Suprapubic skin (tissue), 4 donors: ENCODE measurements around the gene HMCES. TPM values are rescaled to one million over a fixed set of nuclear protein-coding genes. Genes with fewer than 3 reads are reported as not detected.
"Not testable (repeated sequence)": the region's sequence is repeated elsewhere in the genome, so short reads cannot be mapped to it uniquely, and the experiment has no call there.

Experiments
- DNase-seq, 2 donors: peaks; one replicate each; pipeline ENCODE4 v3.0.0-alpha.2; 2019; ENCODE audit warnings: low spot score in 2 of 2
- H3K27ac ChIP-seq: fragments of 200-600 bp; sonication (generic); one replicate; pipeline ENCODE4 v1.5.1; 2019
- H3K27me3 ChIP-seq: fragments of 200-600 bp; sonication (generic); one replicate; pipeline ENCODE4 v1.5.1; 2019
- H3K36me3 ChIP-seq: fragments of 200-600 bp; sonication (generic); one replicate; pipeline ENCODE4 v1.5.1; 2019
- H3K4me1 ChIP-seq: fragments of 200-600 bp; sonication (generic); one replicate; pipeline ENCODE4 v1.5.1; 2019
- H3K4me3 ChIP-seq: fragments of 200-600 bp; sonication (generic); one replicate; pipeline ENCODE4 v1.5.1; 2019; ENCODE audit warnings: mild to moderate bottlenecking
- H3K9me3 ChIP-seq: fragments of 200-600 bp; sonication (generic); one replicate; pipeline ENCODE4 v1.5.1; 2019
- EP300 ChIP-seq: sonication (generic); formaldehyde crosslinking; IDR thresholded peaks from one replicate; pipeline ENCODE4 v1.6.1; 2017; ENCODE audit warnings: antibody characterized with exemption
- POLR2A ChIP-seq, 2 donors: fragments of 450-650 bp; IDR thresholded peaks; one replicate each; pipeline ENCODE4 v1.6.1; 2017; ENCODE audit warnings: antibody characterized with exemption in 2 of 2, mild to moderate bottlenecking in 2 of 2, moderate library complexity in 2 of 2
- POLR2AphosphoS5 ChIP-seq, 3 donors: sonication (generic); formaldehyde crosslinking; IDR thresholded peaks; one replicate each; pipeline ENCODE4 v1.6.1; 2017; ENCODE audit warnings: antibody characterized with exemption in 3 of 3
- WGBS: methylation state at CpG from one replicate; pipeline ENCODE4 v1.1.5; 2018; 5-methylcytosine and 5-hydroxymethylcytosine counted together
- total RNA-seq, 4 donors: library from RNA; depleted of rRNA; stranded (reverse); fragments of >200 nt; gene quantifications; one replicate each; pipeline ENCODE4 v1.1.0, GENCODE V29; 2016
- TF ChIP-seq, protein P1 (sequence below), 2 donors: fragments of 200-600 bp in 1 of 2; fragments of 450-650 bp in 1 of 2; sonication (generic) in 1 of 2; IDR thresholded peaks; one replicate each; pipeline ENCODE4 v1.5.1; 2016 to 2019; ENCODE audit warnings: antibody characterized with exemption in 2 of 2, mild to moderate bottlenecking in 1 of 2, moderate library complexity in 1 of 2

HMCES gene
- total RNA-seq, 4 donors from 2014 or later = 25.1 to 34.5 (median 32.7) TPM

DNA sequence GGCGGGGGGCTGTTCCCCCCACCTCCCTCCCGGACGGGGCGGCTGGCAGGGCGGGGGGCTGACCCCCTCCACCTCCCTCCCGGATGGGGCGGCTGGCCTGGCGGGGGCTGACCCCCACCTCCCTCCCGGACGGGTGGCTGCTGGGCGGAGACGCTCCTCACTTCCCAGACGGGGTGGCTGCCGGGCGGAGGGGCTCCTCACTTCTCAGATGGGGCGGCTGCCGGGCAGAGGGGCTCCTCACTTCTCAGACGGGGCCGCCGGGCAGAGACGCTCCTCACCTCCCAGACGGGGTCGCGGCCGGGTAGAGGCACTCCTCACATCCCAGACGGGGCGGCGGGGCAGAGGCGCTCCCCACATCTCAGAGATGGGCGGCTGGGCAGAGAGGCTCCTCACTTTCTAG, 61.2 kb downstream of the HMCES start:
- not testable (repeated sequence) for H3K27me3 ChIP-seq, DNase-seq, H3K4me3 ChIP-seq, H3K9me3 ChIP-seq, H3K27ac ChIP-seq, H3K36me3 ChIP-seq
- peaks cover 11% of the 10 kb centered on the region for H3K4me1 ChIP-seq
- 88% methylated on average over 17 of the region's 30 CpGs for WGBS

DNA sequence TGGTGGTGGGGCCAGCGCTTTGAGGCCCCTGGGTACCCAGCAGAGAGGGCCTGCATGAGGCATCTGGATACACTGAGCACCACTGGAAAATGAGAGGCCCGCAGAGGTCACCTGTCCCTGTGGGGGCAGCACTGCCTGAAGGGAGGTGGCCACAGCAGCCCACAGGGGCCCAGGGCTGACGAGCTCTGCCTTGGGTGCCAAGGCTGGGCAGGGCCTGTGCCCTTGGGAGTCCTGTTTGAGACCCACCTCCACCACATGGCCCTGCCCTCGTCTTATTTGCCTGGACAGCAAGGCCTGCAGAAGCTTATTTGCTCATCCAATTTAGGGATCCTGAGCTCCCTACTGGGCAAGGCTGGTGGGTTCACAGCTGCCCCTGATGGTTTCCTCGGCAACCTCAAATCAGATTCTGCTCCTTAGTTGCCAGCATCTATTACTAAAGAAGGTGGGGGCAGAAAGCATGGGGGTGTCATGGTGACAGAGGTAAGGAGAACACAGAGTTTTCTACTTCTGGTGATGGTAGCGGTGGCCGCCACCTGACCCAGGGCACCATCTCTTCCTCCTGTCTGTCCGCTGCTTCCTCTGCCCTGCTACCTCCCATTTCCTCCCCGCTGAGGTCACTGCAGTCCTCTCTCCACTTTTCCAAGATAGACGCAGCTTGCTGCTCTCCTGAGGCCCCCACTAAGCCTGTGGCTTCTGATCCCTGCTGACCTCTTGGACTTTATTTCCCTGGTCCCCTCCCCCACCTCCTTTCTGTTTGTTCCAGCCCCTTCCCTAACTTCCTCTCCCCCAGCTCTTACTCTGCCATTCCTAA, 62.9 kb downstream of the HMCES start:
- no peak for DNase-seq
- Histone ChIP-seq H3K36me3 (no peaks in the 10 kb centered on the region), H3K27me3 (peaks cover 5% of the 10 kb centered on the region), H3K27ac (no peak overlapping the region), H3K4me1 (peaks cover 11% of the 10 kb centered on the region), H3K4me3 (no peak overlapping the region), H3K9me3 (no peaks in the 10 kb centered on the region)
- WGBS = 89% methylated on average over 7 of the region's 10 CpGs
- TF ChIP-seq POLR2AphosphoS5 (IDR thresholded peaks at IDR 0.05) = no peak
- TF ChIP-seq EP300 = no peak
- TF ChIP-seq POLR2A (IDR thresholded peaks at IDR 0.05) = no peak
- TF ChIP-seq, protein P1, sequence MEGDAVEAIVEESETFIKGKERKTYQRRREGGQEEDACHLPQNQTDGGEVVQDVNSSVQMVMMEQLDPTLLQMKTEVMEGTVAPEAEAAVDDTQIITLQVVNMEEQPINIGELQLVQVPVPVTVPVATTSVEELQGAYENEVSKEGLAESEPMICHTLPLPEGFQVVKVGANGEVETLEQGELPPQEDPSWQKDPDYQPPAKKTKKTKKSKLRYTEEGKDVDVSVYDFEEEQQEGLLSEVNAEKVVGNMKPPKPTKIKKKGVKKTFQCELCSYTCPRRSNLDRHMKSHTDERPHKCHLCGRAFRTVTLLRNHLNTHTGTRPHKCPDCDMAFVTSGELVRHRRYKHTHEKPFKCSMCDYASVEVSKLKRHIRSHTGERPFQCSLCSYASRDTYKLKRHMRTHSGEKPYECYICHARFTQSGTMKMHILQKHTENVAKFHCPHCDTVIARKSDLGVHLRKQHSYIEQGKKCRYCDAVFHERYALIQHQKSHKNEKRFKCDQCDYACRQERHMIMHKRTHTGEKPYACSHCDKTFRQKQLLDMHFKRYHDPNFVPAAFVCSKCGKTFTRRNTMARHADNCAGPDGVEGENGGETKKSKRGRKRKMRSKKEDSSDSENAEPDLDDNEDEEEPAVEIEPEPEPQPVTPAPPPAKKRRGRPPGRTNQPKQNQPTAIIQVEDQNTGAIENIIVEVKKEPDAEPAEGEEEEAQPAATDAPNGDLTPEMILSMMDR (IDR thresholded peaks at IDR 0.05) = no peak

DNA sequence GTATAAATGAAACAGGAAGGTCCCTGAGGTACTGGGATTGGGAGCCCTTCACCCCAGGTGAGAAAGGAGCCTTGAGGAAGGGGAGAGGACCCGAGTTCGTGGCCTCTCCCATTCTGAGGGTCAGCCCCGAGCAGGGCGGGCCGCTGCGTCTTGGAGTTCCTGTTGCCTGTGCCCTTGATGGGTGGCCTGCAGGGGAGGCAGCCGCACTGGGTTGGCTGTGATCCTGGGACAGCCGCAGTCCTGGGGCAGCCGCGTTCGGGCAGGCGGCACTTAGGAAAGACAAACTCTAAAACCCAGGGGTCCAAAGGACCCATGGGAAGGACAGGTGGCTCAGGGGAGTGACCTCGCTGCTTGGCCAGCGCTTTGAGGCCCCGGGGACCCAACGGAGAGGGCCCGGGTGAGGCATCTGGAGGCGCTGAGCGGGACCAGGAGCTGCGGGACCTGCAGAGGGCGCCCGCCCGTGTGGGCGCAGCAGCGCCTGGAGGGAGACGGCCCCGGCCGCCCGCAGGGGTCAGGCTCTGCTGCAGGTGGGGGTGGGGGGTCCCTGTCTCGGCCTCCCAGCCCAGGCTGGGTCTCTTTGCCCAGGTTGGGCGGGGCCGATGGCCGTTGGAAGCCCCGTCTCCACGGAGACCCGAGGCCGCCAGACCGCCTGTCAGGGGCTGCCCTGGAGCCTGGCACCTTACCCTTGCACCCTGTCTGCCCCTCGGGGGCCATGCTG, 65.1 kb downstream of the HMCES start:
- H3K36me3 ChIP-seq = no peaks in the 10 kb centered on the region
- WGBS = 7% methylated on average over 10 of the region's 39 CpGs
- DNase-seq = peak in 1 of 2 donors; percentile 63
- H3K27ac ChIP-seq = no peak overlapping the region
- peaks cover 5% of the 10 kb centered on the region for H3K27me3 ChIP-seq
- TF ChIP-seq EP300 = no peak
- TF ChIP-seq, protein P1 (IDR thresholded peaks at IDR 0.05) = peak in 1 of 2 donors; percentile 64
- no peak for TF ChIP-seq POLR2A (IDR thresholded peaks at IDR 0.05)
- TF ChIP-seq POLR2AphosphoS5 (IDR thresholded peaks at IDR 0.05) = no peak
- H3K4me3 ChIP-seq = peak overlapping the region; percentile 38
- peaks cover 11% of the 10 kb centered on the region for H3K4me1 ChIP-seq
- H3K9me3 ChIP-seq = no peaks in the 10 kb centered on the region

DNA sequence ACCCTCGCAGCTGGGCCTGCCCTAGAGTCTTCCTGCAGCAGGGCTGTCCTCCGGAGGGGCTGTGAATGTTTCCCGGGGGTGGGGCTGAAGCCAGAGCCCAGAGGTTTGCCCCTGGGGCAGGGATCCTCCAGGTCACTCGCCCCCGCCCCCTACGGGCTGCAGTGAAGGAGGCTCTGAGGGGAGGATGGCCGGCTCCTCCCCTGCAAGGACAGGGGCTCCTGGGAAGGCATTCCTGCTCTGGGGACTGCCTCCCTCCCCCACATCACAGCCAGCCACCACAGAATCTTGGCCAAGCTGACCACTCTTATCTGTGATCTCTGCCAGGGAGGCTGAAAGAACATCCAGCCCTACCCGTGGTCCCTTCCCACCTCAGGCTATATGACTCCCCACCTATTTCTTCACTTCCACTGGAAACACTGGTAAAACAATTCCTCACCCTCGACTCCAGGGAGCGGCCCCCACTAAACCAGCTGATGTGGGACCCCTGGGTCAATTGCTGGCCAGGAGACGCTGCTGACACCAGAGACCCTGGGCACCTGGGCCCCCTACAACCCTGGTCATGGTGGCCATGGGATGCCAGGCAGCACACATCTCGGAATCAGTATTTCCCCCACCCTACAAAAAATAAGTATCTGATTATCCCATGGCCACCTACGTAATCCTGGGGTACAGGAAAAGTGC, 66.0 kb downstream of the HMCES start:
- Histone ChIP-seq H3K9me3 (no peaks in the 10 kb centered on the region), H3K4me1 (peaks cover 11% of the 10 kb centered on the region), H3K27me3 (peaks cover 5% of the 10 kb centered on the region), H3K27ac (no peak overlapping the region), H3K4me3 (peak overlapping the region; percentile 38), H3K36me3 (no peaks in the 10 kb centered on the region)
- WGBS = 64% methylated on average over 7 of the region's 13 CpGs
- TF ChIP-seq EP300 (no peak), POLR2AphosphoS5 (IDR thresholded peaks at IDR 0.05) (no peak)
- DNase-seq = no peak

DNA sequence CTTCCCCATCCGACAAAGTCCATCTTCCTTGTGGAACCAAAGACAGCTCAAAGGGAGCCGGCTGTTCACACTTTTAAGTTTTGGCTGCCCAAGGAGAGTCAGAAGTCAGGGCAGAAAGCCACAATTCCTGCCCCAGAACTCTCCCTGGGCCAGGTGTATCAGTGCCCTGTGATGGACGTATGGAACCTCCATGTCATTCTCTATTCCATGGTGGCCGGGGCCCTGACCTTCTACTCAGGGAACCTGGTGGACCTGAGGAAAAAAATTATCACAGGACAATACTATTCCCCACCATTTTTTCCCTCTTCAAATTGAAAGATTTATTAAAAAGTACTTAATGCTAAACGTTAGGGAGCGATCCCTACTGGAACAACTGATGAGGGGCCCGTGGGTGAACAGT, 66.6 kb downstream of the HMCES start:
- no peaks in the 10 kb centered on the region for H3K9me3 ChIP-seq
- peaks cover 5% of the 10 kb centered on the region for H3K27me3 ChIP-seq
- 94% methylated on average over 7 of the region's 7 CpGs for WGBS
- H3K36me3 ChIP-seq = no peaks in the 10 kb centered on the region
- H3K4me3 ChIP-seq = no peak overlapping the region
- no peak overlapping the region for H3K27ac ChIP-seq
- no peak for DNase-seq
- H3K4me1 ChIP-seq = peaks cover 11% of the 10 kb centered on the region
- TF ChIP-seq POLR2A (IDR thresholded peaks at IDR 0.05) (no peak), EP300 (no peak), POLR2AphosphoS5 (IDR thresholded peaks at IDR 0.05) (no peak)
- TF ChIP-seq, protein P1 (IDR thresholded peaks at IDR 0.05) = no peak

DNA sequence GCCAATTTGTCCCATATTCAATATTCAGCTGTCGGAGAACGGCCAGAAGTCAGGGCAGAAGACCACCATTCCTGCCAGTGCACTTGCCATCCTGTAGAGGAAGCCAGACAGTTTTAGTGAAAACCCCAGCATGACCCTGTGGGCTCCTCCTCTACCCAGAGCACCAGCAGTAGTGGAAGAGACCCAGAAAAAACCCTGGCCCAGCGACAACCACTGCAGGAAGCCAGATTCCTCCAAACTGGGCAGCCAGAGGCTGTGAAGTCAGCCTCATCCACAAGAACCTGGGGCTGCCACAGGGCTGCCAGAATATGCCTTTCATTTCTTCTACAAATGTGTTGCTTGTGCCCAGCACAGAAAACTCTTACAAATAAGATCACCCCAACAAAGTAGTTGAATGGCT, 67.3 kb downstream of the HMCES start:
- Histone ChIP-seq H3K36me3 (no peaks in the 10 kb centered on the region), H3K27me3 (peaks cover 5% of the 10 kb centered on the region), H3K9me3 (no peaks in the 10 kb centered on the region), H3K4me3 (no peak overlapping the region), H3K4me1 (peaks cover 11% of the 10 kb centered on the region), H3K27ac (no peak overlapping the region)
- WGBS = 70% methylated on average over 3 of the region's 3 CpGs
- TF ChIP-seq EP300 = no peak
- TF ChIP-seq, protein P1 (IDR thresholded peaks at IDR 0.05) = no peak
- DNase-seq = no peak
